ENCODE results near the gene CD226.

GRCh38 chr18:69882965-69883668 is 64.6 kb downstream of the CD226 start:
- TF ChIP-seq ZNF496 (CRISPR knock-in tag; IDR thresholded peaks at IDR 0.05; ENCODE audit: insufficient replicate concordance), result no peak
- TF ChIP-seq TAF1 (CRISPR knock-in tag; IDR thresholded peaks at IDR 0.05), result no peak
- no peak for TF ChIP-seq ZNF230 (CRISPR knock-in tag; IDR thresholded peaks at IDR 0.05)
